Measurements from ENCODE around the gene TBC1D14.

TBC1D14 gene

GRCh38 chr4:7052923-7053715 lies 143.5 kb downstream of the TBC1D14 start:
- TF ChIP-seq CTCF (IDR thresholded peaks at IDR 0.05; ENCODE audit: low read depth, low read length), result no peak

GRCh38 chr4:7054106-7054880 lies 144.7 kb downstream of the TBC1D14 start:
- Histone ChIP-seq H3K9me3 (no peaks in the 10 kb centered on the region), H3K36me3 (peaks cover 52% of the 10 kb centered on the region)

More at GRCh38 chr4:7052923-7053715, 143.5 kb downstream of the TBC1D14 start:
- no peak for DNase-seq
- no peak overlapping the region for H3K4me3 ChIP-seq (ENCODE audit: low read depth, low read length)
- peaks cover 41% of the 10 kb centered on the region for H3K36me3 ChIP-seq
- no peaks in the 10 kb centered on the region for H3K27me3 ChIP-seq
- no peaks in the 10 kb centered on the region for H3K9me3 ChIP-seq
- no peaks in the 10 kb centered on the region for H3K4me1 ChIP-seq

GRCh38 chr4:7055111-7055989 lies 145.7 kb downstream of the TBC1D14 start:
- Histone ChIP-seq H3K27me3 (no peaks in the 10 kb centered on the region), H3K36me3 (peaks cover 63% of the 10 kb centered on the region), H3K9me3 (no peaks in the 10 kb centered on the region), H3K4me3 (ENCODE audit: low read depth, low read length) (no peak overlapping the region), H3K4me1 (no peaks in the 10 kb centered on the region)
- no peak for DNase-seq
- TF ChIP-seq CTCF (IDR thresholded peaks at IDR 0.05; ENCODE audit: low read depth, low read length), result no peak

More at GRCh38 chr4:7054106-7054880, 144.7 kb downstream of the TBC1D14 start:
- no peak for DNase-seq
- no peaks in the 10 kb centered on the region for H3K4me1 ChIP-seq
- TF ChIP-seq CTCF (IDR thresholded peaks at IDR 0.05; ENCODE audit: low read depth, low read length), result no peak
- H3K27me3 ChIP-seq, result no peaks in the 10 kb centered on the region
- H3K4me3 ChIP-seq (ENCODE audit: low read depth, low read length), result no peak overlapping the region

GRCh38 chr4:7055990-7056325 lies 146.3 kb downstream of the TBC1D14 start:
- H3K4me1 ChIP-seq, result no peaks in the 10 kb centered on the region
- H3K36me3 ChIP-seq, result peaks cover 69% of the 10 kb centered on the region
- H3K9me3 ChIP-seq, result no peaks in the 10 kb centered on the region
- no peaks in the 10 kb centered on the region for H3K27me3 ChIP-seq
- no peak for DNase-seq
- H3K4me3 ChIP-seq (ENCODE audit: low read depth, low read length), result no peak overlapping the region
- TF ChIP-seq CTCF (IDR thresholded peaks at IDR 0.05; ENCODE audit: low read depth, low read length), result no peak

GRCh38 chr4:7058792-7059191 lies 149.2 kb downstream of the TBC1D14 start:
- no peak overlapping the region for H3K4me3 ChIP-seq (ENCODE audit: low read depth, low read length)
- no peak for TF ChIP-seq CTCF (IDR thresholded peaks at IDR 0.05; ENCODE audit: low read depth, low read length)
- no peaks in the 10 kb centered on the region for H3K9me3 ChIP-seq
- H3K4me1 ChIP-seq, result no peaks in the 10 kb centered on the region
- H3K27me3 ChIP-seq, result no peaks in the 10 kb centered on the region
- H3K36me3 ChIP-seq, result peaks cover 85% of the 10 kb centered on the region
- no peak for DNase-seq

Measured in BE2C (cell line).